ENCODE results near the gene HDHD3.
"Not testable (repeated sequence)": the region's sequence is repeated elsewhere in the genome, so short reads cannot be mapped to it uniquely, and the experiment has no call there.

Gene HDHD3

GRCh38 chr9:113389451-113389850 lies 12.7 kb upstream of the HDHD3 start:
- no peak for DNase-seq

DNA sequence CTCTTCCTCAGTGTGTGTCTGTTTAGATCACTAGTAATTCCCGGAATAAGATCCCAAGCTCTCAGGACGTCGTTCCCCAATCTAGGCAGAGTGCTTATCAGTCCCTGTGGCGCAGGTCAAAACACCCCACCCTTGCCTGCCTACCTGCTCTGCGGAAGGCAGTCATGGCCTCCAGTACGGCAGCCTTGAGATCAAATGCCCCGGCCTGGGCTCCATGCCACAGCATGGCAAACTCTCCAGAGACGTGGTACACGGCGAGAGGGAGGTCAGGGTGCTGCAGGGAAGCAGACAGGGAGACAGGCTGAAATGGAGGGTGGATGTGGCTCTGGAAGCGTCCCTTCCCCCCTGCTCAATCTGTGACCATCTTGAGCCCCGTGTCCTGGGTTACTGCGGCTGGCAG lies 12.0 kb upstream of the HDHD3 start:
- no peak for DNase-seq

DNA sequence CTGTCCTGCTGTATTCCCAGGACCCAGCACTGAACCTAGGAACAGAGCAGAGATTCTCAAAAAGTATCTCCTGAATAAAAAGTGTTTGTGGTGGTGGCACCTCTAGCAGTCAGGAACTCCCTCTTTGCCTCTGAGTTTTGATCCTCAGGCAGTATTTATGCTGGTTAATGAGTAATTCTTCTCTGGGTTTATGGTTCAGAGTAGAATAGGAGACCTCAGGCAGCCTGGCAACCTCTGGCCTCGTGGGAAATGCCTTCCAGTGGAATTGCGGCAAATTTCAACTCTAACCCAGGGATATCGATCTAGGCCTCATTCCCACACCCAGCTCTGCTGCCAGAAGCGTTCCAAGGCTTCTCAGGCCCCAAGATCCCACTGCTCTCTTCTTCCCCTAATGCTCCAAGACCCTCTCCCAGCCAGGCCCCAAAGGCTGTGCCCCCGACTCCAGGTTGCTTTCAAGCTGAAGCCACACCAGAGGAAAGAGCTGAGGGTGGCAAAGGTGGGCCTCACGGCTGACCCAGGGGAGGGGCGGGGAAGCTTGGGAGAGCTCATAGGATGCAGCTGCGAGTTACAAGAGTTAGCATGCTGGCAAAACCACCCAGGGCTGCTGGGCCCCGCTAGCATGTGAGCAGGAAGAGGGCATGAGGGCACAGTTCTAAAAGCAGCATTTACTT lies 10.9 kb upstream of the HDHD3 start:
- DNase-seq, result no peak

DNA sequence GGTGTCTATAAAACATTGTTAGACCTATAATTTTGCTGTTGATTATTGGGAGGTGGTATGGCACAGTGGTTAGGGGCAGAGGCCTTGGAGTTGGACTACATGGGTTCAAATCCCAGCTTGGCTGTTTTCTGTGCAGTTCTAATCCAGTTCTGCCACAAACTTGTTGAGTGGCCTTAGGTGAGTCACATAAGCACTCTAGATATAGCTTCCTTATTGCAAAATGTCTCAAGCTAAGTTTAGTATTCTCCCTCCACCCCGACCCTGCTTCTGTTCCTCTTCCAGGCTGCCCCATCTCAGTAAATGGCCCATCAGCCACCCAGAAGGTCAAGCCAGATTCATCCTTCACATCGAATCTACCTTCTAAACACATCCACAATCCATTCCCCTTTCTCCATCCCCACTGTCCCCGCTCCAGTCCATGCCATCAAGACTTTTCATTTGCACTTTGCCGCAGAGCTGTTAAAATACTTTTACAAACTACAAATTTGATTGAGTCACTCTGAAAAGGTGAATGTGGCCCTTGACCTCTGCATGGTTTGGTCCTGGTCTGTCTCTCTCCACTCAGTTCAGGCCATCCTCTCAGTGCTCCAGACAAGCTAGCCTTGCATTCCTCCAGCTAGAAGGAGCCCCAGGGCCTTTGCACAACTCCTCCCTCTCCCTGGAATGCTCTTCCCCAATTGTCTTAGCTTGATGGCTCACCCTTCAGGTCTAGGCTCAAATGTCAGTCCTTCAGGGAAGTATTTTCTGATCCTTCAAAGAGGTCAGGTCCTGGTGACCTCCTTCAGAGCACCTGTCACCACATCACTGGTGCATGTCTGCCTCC lies 10.0 kb upstream of the HDHD3 start:
- no peak for DNase-seq

DNA sequence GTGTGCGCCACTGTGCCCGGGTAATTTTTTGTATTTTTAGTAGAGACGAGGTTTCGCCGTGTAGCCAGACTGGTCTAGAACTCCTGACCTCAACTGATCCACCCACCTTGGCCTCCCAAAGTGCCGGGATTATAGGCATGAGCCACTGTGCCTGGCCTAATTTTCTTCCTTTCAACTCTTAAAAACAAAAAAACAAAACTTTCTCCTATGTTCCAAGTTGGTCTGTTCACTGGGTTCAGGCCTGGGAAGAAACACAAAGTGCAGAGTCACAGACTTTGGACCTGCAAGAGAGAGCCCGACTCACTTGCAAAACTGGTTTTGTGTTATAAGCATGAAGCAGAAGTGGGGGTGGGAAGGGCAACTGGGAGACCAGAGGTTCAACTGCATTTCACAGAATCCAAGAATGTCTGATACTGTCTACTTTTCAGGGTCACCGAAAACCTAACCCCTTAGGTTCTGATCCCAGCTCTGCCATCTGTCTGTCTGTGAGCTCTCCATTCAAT lies 5.2 kb upstream of the HDHD3 start:
- no peak for DNase-seq

- not testable (repeated sequence) for DNase-seq
Measured at GRCh38 chr9:113381441-113381840, 4.7 kb upstream of the HDHD3 start.

DNA sequence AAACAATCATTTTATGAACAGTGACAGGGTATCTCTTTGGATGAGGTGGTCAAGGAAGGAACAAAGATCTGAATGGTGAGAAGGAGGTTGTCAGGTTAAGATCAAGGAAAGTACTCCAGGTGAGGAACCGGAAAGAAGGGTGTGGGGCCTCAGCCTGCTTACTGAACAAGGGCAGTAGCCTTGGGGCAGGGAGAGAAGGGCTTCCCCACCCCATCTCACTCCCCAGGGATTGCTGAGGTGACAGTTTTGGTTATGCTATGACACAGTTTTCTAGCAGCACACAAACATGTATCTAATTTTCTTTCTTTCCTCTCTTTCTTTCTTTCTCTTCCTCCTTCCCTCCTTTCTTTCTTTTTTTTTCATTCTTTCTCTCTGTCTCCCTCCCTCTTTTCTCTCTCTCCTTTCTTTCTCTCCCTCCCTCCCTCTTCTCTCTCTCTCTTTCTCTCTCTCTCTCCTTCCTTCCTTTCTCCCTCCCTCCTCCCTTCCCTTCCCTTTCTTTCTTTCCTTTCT lies 4.1 kb upstream of the HDHD3 start:
- DNase-seq, result no peak

DNA sequence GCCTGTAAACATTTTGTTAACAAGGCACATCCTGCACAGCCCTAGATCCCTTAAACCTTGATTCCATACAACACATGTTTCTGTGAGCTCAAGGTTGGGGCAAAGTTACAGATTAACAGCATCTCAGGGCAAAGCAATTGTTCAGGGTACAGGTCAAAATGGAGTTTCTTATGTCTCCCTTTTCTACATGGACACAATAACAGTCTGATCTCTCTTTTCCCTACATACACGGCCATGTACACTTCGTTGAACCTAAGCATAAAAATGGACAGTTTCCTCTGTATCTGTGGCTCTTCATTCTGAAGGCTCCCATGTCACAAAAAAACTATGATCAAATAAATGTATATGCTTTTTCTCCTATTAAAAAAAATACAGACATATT lies 3.0 kb upstream of the HDHD3 start:
- DNase-seq, result not testable (repeated sequence)

- not testable (repeated sequence) for DNase-seq
Measured at GRCh38 chr9:113379094-113379828, 2.5 kb upstream of the HDHD3 start.

- DNase-seq, result no peak
Measured at GRCh38 chr9:113375057-113376023, 1.4 kb downstream of the HDHD3 start.

- no peak for DNase-seq
Measured at GRCh38 chr9:113373676-113374392, 3.0 kb downstream of the HDHD3 start.

- no peak for DNase-seq
Measured at GRCh38 chr9:113373256-113373655, 3.5 kb downstream of the HDHD3 start.

DNA sequence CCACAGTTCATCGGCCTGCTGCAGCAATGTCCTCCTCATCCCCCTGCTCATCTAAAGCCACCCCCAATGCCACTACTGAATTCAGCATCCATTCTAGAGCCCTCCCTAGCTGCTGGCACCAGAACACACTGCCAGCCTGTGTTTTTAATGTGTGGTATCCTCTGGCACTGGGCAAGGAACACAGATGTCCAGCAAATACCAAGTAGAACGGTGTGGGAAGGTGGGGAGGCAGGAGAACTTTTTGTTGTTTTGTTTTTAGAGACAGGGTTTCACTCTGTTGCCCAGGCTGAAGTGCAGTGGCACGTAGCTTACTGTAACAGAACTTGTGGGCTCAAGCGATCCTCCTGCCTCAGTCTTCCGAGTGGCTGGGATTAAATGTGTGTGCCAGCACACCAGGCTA lies 4.7 kb downstream of the HDHD3 start:
- DNase-seq, result no peak

GRCh38 chr9:113370806-113371325 lies 5.9 kb downstream of the HDHD3 start:
- DNase-seq, result no peak

- DNase-seq, result no peak
Measured at GRCh38 chr9:113369855-113370140, 7.0 kb downstream of the HDHD3 start.

- DNase-seq, result no peak
Measured at GRCh38 chr9:113368982-113369854, 7.6 kb downstream of the HDHD3 start.

GRCh38 chr9:113368348-113368981 lies 8.3 kb downstream of the HDHD3 start:
- DNase-seq, result no peak

DNA sequence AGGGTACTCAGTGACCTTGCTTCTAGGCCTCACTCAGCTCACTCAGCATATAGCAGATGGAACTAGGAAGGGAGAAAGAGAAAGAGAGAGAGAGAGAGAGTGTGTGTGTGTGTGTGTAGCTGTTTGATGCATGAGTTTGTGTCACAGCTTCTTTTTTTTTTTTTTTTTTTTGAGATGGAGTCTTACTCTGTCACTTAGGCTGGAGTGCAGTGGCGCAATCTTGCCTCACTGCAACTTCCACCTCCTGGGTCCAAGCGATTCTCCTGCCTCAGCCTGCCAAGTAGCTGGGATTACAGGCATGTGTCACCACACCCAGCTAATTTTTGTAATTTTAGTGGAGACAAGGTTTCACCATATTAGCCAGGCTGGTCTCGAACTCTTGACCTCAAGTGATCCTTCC lies 11.1 kb downstream of the HDHD3 start:
- not testable (repeated sequence) for DNase-seq

DNA sequence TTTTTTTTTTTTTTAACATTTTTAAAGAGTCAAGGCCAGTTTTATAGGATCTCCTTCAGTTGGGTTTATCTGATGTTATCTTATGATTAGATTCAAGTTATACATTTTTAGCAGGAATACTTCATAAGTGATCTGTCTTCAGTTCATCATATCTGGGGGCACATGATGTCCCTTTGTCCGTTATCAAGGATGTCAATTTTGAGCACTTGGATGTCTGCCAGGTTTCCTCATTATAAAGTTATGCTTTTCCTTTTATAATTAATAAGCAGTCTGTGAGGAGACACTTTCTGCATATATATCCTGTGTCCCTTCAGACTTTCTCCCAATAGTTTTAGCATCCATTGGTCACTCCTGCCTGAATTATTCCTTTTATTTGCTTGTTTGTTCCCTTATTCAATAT lies 11.8 kb downstream of the HDHD3 start:
- DNase-seq, result no peak

GRCh38 chr9:113363336-113363735 lies 13.4 kb downstream of the HDHD3 start:
- no peak for DNase-seq
